H9 (cell line): Measurements from ENCODE around the gene S100G. TPM values are rescaled to one million over a fixed set of nuclear protein-coding genes. Genes with fewer than 3 reads are reported as not detected.

Source experiments
- DNase-seq: peaks from one replicate; pipeline ENCODE4 v3.0.0-alpha.2; 2017
- H2AFZ ChIP-seq: one replicate; pipeline ENCODE4 v1.6.1; 2013; ENCODE audit warnings: mild to moderate bottlenecking, low read length, control low read depth, moderate library complexity
- H2AK5ac ChIP-seq: 2 replicates; pipeline ENCODE4 v1.6.1; 2013; ENCODE audit warnings: low read length, control low read depth, mixed read lengths; ENCODE audit not compliant: insufficient read length
- H2BK120ac ChIP-seq: one replicate; pipeline ENCODE4 v1.6.1; 2013; ENCODE audit warnings: low read depth, mild to moderate bottlenecking, low read length, control low read depth, inconsistent platforms; ENCODE audit not compliant: poor library complexity, severe bottlenecking
- H2BK12ac ChIP-seq: 2 replicates; pipeline ENCODE4 v1.6.1; 2013; ENCODE audit warnings: low read length, control low read depth, mixed read lengths, low read depth; ENCODE audit not compliant: insufficient read length
- H2BK15ac ChIP-seq: 2 replicates; pipeline ENCODE4 v1.6.1; 2013; ENCODE audit warnings: low read depth, low read length, control low read depth
- H2BK20ac ChIP-seq: one replicate; pipeline ENCODE4 v1.6.1; 2013; ENCODE audit warnings: low read depth, mild to moderate bottlenecking, low read length, control low read depth, inconsistent platforms; ENCODE audit not compliant: poor library complexity, severe bottlenecking
- H2BK5ac ChIP-seq: 2 replicates; pipeline ENCODE4 v1.6.1; 2013; ENCODE audit warnings: low read length, control low read depth, mixed read lengths; ENCODE audit not compliant: insufficient read length
- H3K14ac ChIP-seq: 2 replicates; pipeline ENCODE4 v1.6.1; 2013; ENCODE audit warnings: low read length, control low read depth; ENCODE audit not compliant: insufficient read depth
- H3K18ac ChIP-seq: 2 replicates; pipeline ENCODE4 v1.6.1; 2013; ENCODE audit warnings: low read depth, mild to moderate bottlenecking, mixed read lengths, low read length, control low read depth; ENCODE audit not compliant: insufficient read length
- H3K23ac ChIP-seq: 2 replicates; pipeline ENCODE4 v1.6.1; 2013; ENCODE audit warnings: low read length, control low read depth, mixed read lengths, low read depth; ENCODE audit not compliant: insufficient read length
- H3K23me2 ChIP-seq: 2 replicates; pipeline ENCODE4 v1.6.1; 2013; ENCODE audit warnings: low read depth, mild to moderate bottlenecking, mixed read lengths, low read length, control low read depth; ENCODE audit not compliant: insufficient read length, poor library complexity, severe bottlenecking
- H3K27ac ChIP-seq: 2 replicates; pipeline ENCODE4 v1.5.1; 2013; ENCODE audit warnings: low read length, control low read depth, mixed read lengths, low read depth; ENCODE audit not compliant: insufficient read length
- H3K27me3 ChIP-seq: 2 replicates; pipeline ENCODE4 v1.6.1; 2013; ENCODE audit warnings: low read length, control low read depth, inconsistent platforms; ENCODE audit not compliant: insufficient read depth
- H3K4ac ChIP-seq: 2 replicates; pipeline ENCODE4 v1.6.1; 2013; ENCODE audit warnings: low read depth, mild to moderate bottlenecking, control low read depth, inconsistent platforms, low read length, moderate library complexity
- H3K4me1 ChIP-seq: 2 replicates; pipeline ENCODE4 v1.6.1; 2013; ENCODE audit warnings: low read length, control low read depth, inconsistent platforms; ENCODE audit not compliant: insufficient read depth
- H3K4me2 ChIP-seq: 2 replicates; pipeline ENCODE4 v1.6.1; 2013; ENCODE audit warnings: low read length, control low read depth, mixed read lengths; ENCODE audit not compliant: insufficient read length, insufficient read depth
- H3K56ac ChIP-seq: 2 replicates; pipeline ENCODE4 v1.6.1; 2013; ENCODE audit warnings: low read depth, mild to moderate bottlenecking, mixed read lengths, low read length, control low read depth; ENCODE audit not compliant: insufficient read length
- H3K79me1 ChIP-seq: 2 replicates; pipeline ENCODE4 v1.6.1; 2013; ENCODE audit warnings: low read depth, mild to moderate bottlenecking, moderate library complexity, low read length, control low read depth, inconsistent platforms; ENCODE audit not compliant: insufficient read depth, poor library complexity, severe bottlenecking
- H3K79me2 ChIP-seq: 2 replicates; pipeline ENCODE4 v1.6.1; 2013; ENCODE audit warnings: low read length, control low read depth, inconsistent platforms; ENCODE audit not compliant: insufficient read depth
- H3K9ac ChIP-seq: 2 replicates; pipeline ENCODE4 v1.6.1; 2013; ENCODE audit warnings: low read length, control low read depth, mixed read lengths; ENCODE audit not compliant: insufficient read length; ENCODE audit errors: extremely low read depth
- H3K9me3 ChIP-seq: one replicate; pipeline ENCODE4 v1.6.1; 2013; ENCODE audit warnings: low read depth, low read length, inconsistent platforms; ENCODE audit not compliant: control insufficient read depth
- H3T11ph ChIP-seq: one replicate; pipeline ENCODE4 v1.6.1; 2013; ENCODE audit warnings: mild to moderate bottlenecking, low read length, control low read depth, inconsistent platforms
- H4K20me1 ChIP-seq: one replicate; pipeline ENCODE4 v1.6.1; 2013; ENCODE audit not compliant: control insufficient read depth, insufficient read length, insufficient read depth
- H4K5ac ChIP-seq: 2 replicates; pipeline ENCODE4 v1.6.1; 2013; ENCODE audit warnings: low read depth, mild to moderate bottlenecking, mixed read lengths, low read length, control low read depth; ENCODE audit not compliant: insufficient read length
- H4K8ac ChIP-seq: replicated peaks from 2 replicates; pipeline ENCODE4 v1.6.1; 2013; ENCODE audit warnings: low read length, control low read depth, mixed read lengths, low read depth; ENCODE audit not compliant: insufficient read length
- H4K91ac ChIP-seq: 2 replicates; pipeline ENCODE4 v1.6.1; 2013; ENCODE audit warnings: low read depth, mild to moderate bottlenecking, moderate library complexity, mixed read lengths, low read length, control low read depth; ENCODE audit not compliant: insufficient read length
- H3K27ac Mint-ChIP-seq, 3 experiments: 2 replicates in 2 of 3; 3 replicates in 1 of 3; pipeline ENCODE4 v1.8.0; 2020 to 2021; ENCODE audit warnings: mixed read lengths in 3 of 3, mild to moderate bottlenecking in 1 of 3, moderate library complexity in 1 of 3
- H3K27me3 Mint-ChIP-seq: 2 replicates; pipeline ENCODE4 v1.8.0; 2021; ENCODE audit warnings: low read depth, mild to moderate bottlenecking, moderate library complexity, mixed read lengths
- H3K36me3 Mint-ChIP-seq, 3 experiments: 2 replicates in 2 of 3; 3 replicates in 1 of 3; pipeline ENCODE4 v1.8.0; 2020 to 2021; ENCODE audit warnings: low read depth in 3 of 3, mixed read lengths in 3 of 3; ENCODE audit not compliant: insufficient read depth in 1 of 3
- H3K4me1 Mint-ChIP-seq, 2 experiments: 2 replicates each; pipeline ENCODE4 v1.8.0; 2020; ENCODE audit warnings: mixed read lengths in 2 of 2
- H3K4me3 Mint-ChIP-seq, 2 experiments: 2 replicates in 1 of 2; 3 replicates in 1 of 2; pipeline ENCODE4 v1.8.0; 2020 to 2021; ENCODE audit warnings: mild to moderate bottlenecking in 2 of 2, mixed read lengths in 2 of 2, moderate library complexity in 1 of 2
- H3K9me3 Mint-ChIP-seq, 2 experiments: 2 replicates in 1 of 2; 3 replicates in 1 of 2; pipeline ENCODE4 v1.8.0; 2020; ENCODE audit warnings: mild to moderate bottlenecking in 2 of 2, mixed read lengths in 2 of 2, moderate library complexity in 1 of 2
- CTCF ChIP-seq: fragments of 200-600 bp; sonication (generic); conservative IDR thresholded peaks from 3 replicates; pipeline ENCODE4 v1.8.0; 2021; ENCODE audit warnings: antibody characterized with exemption, mild to moderate bottlenecking
- WGBS: extraction: QIAGEN DNeasy Blood & Tissue Kit; methylation state at CpG from one replicate; pipeline ENCODE4 v1.1.7; 2013; ENCODE audit warnings: missing lambda C conversion rate, low lambda C conversion rate, mixed read lengths; ENCODE audit not compliant: insufficient read length; ENCODE audit errors: extremely low coverage; 5-methylcytosine and 5-hydroxymethylcytosine counted together
- total RNA-seq: library from RNA; stranded (reverse); gene quantifications from 2 replicates; pipeline ENCODE4 v1.2.1, GENCODE V29; 2021

S100G gene
- total RNA-seq, 1 experiment from 2014 or later, result not detected

DNA sequence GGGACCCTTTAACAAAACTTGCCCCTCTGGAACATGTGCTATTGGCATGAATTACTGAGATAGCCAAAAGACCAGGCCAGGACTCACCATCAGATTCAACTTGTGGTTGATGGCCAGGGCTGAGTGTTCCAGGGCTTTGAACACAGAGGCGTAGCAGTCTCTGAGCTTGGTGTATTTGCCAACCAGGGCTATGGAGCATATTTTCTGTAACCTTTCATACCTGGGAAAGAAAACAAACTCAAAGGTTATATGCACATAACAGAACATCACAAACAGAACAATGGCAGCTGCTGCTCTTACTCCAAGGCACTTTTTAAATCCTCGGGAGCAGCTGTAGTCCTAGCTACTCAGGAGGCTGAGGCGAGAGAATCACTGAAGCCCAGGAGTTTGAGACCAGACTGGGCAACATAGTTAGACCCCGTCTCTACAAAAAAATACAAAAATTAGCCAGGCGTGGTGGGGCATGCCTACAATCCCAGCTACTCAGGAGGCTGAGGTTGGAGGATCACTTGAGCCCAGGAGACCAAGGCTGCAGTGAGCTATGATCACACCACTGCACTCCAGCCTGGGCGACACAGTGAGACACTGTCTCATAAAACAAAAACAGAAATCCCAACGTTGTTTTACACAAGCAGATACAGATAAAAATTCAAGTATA, 33.2 kb downstream of the S100G start:
- no peak overlapping the region for H2BK12ac ChIP-seq
- peaks cover 2 to 3% of the 10 kb centered on the region in 2 experiments; a peak in 1 of 5 replicates for H3K9me3 Mint-ChIP-seq
- no peaks in the 10 kb centered on the region for H3K23me2 ChIP-seq
- H3K4me3 Mint-ChIP-seq, result no peak overlapping the region
- H2BK5ac ChIP-seq, result no peak overlapping the region
- H3K36me3 Mint-ChIP-seq, result peaks cover 52 to 93% (median 91%) of the 10 kb centered on the region in 3 experiments
- no peak overlapping the region for H3K4me2 ChIP-seq
- no peaks in the 10 kb centered on the region for H3K79me2 ChIP-seq
- H3K9me3 ChIP-seq, result no peaks in the 10 kb centered on the region
- H4K91ac ChIP-seq, result no peak overlapping the region
- H4K8ac ChIP-seq, result no peak overlapping the region
- no peak for TF ChIP-seq CTCF
- no peak overlapping the region for H3K27ac Mint-ChIP-seq
- no peak overlapping the region for H2BK20ac ChIP-seq
- H3K18ac ChIP-seq, result no peak overlapping the region
- peaks cover 2% of the 10 kb centered on the region for H3K79me1 ChIP-seq
- DNase-seq, result no peak
- H4K5ac ChIP-seq, result no peak overlapping the region
- H2AK5ac ChIP-seq, result no peak overlapping the region
- no peak overlapping the region for H2AFZ ChIP-seq
- no peak overlapping the region for H3K56ac ChIP-seq
- no peak overlapping the region for H2BK120ac ChIP-seq
- peaks cover 3 to 6% of the 10 kb centered on the region in 2 experiments; a peak in 2 of 4 replicates for H3K4me1 Mint-ChIP-seq
- H4K20me1 ChIP-seq, result no peaks in the 10 kb centered on the region
- no peaks in the 10 kb centered on the region for H3K27me3 ChIP-seq
- H3K9ac ChIP-seq, result no peak overlapping the region
- no peak overlapping the region for H3K14ac ChIP-seq
- no peak overlapping the region for H3K4ac ChIP-seq
- no peak overlapping the region for H3K27ac ChIP-seq
- no peak overlapping the region for H2BK15ac ChIP-seq
- no peak overlapping the region for H3K23ac ChIP-seq
- H3K27me3 Mint-ChIP-seq, result no peaks in the 10 kb centered on the region
- no CpG with 5 or more reads among the region's 7 CpGs for WGBS
- no peaks in the 10 kb centered on the region for H3K4me1 ChIP-seq
- H3T11ph ChIP-seq, result no peak overlapping the region
